Testis (tissue), 2 donors: Measurements from ENCODE around the gene CEP68.

Experiments used
- POLR2A ChIP-seq: fragments of 450-650 bp; IDR thresholded peaks from one replicate; pipeline ENCODE4 v1.6.1; 2017; ENCODE audit warnings: antibody characterized with exemption, mild to moderate bottlenecking, moderate library complexity
- TF ChIP-seq, protein P1 (sequence below), 3 experiments: fragments of 450-650 bp in 2 of 3; fragments of 200-600 bp in 1 of 3; sonication (generic) in 1 of 3; IDR thresholded peaks; one replicate each; pipeline ENCODE4 v1.5.1; 2016 to 2019; ENCODE audit warnings: antibody characterized with exemption in 3 of 3, mild to moderate bottlenecking in 2 of 3, moderate library complexity in 1 of 3

GRCh38 chr2:65019675-65020195 lies 36.5 kb upstream of the CEP68 start:
- TF ChIP-seq, protein P1, sequence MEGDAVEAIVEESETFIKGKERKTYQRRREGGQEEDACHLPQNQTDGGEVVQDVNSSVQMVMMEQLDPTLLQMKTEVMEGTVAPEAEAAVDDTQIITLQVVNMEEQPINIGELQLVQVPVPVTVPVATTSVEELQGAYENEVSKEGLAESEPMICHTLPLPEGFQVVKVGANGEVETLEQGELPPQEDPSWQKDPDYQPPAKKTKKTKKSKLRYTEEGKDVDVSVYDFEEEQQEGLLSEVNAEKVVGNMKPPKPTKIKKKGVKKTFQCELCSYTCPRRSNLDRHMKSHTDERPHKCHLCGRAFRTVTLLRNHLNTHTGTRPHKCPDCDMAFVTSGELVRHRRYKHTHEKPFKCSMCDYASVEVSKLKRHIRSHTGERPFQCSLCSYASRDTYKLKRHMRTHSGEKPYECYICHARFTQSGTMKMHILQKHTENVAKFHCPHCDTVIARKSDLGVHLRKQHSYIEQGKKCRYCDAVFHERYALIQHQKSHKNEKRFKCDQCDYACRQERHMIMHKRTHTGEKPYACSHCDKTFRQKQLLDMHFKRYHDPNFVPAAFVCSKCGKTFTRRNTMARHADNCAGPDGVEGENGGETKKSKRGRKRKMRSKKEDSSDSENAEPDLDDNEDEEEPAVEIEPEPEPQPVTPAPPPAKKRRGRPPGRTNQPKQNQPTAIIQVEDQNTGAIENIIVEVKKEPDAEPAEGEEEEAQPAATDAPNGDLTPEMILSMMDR (IDR thresholded peaks at IDR 0.05): no peak
- no peak for TF ChIP-seq POLR2A
